ENCODE data around the gene BRMS1.
"Not testable (repeated sequence)": the region's sequence is repeated elsewhere in the genome, so short reads cannot be mapped to it uniquely, and the experiment has no call there.

The BRMS1 gene

GRCh38 chr11:66344550-66345315, at the start of gene BRMS1:
TSS of gene BRMS1 (minus strand) at chr11:66345104. CDS start at chr11:66342234, 2,870 bp downstream.
- peak; percentile 96 for DNase-seq

GRCh38 chr11:66393954-66394353, 49.0 kb upstream of the BRMS1 start:
- DNase-seq: no peak

- no peak for DNase-seq
Measured at GRCh38 chr11:66391322-66391721, 46.4 kb upstream of the BRMS1 start.

GRCh38 chr11:66388780-66389386, 44.0 kb upstream of the BRMS1 start:
- DNase-seq: peak; percentile 81

- DNase-seq: peak; percentile 92
Measured at GRCh38 chr11:66386171-66387069, 41.5 kb upstream of the BRMS1 start.

- DNase-seq: not testable (repeated sequence)
Measured at GRCh38 chr11:66384316-66384715, 39.4 kb upstream of the BRMS1 start.

- not testable (repeated sequence) for DNase-seq
Measured at GRCh38 chr11:66380264-66380663, 35.4 kb upstream of the BRMS1 start.

- not testable (repeated sequence) for DNase-seq
Measured at GRCh38 chr11:66373690-66374287, 28.9 kb upstream of the BRMS1 start.

- DNase-seq: no peak
Measured at GRCh38 chr11:66373265-66373664, 28.4 kb upstream of the BRMS1 start.

GRCh38 chr11:66371627-66372415, 26.9 kb upstream of the BRMS1 start, which contains the start of gene SLC29A2:
TSS of gene SLC29A2 (minus strand) at chr11:66371760. CDS start at chr11:66371591, 169 bp downstream.
- DNase-seq: peak; percentile 92

- no peak for DNase-seq
Measured at GRCh38 chr11:66369073-66369894, 24.4 kb upstream of the BRMS1 start.

- no peak for DNase-seq
Measured at GRCh38 chr11:66368484-66368883, 23.6 kb upstream of the BRMS1 start.

- DNase-seq: no peak
Measured at GRCh38 chr11:66367561-66368312, 22.8 kb upstream of the BRMS1 start.

GRCh38 chr11:66366844-66367477, 22.1 kb upstream of the BRMS1 start:
- DNase-seq: no peak

- no peak for DNase-seq
Measured at GRCh38 chr11:66365711-66366619, 21.1 kb upstream of the BRMS1 start.

- DNase-seq: no peak
Measured at GRCh38 chr11:66365166-66365565, 20.3 kb upstream of the BRMS1 start.

- peak; percentile 92 for DNase-seq
Measured at GRCh38 chr11:66363805-66364535, 19.1 kb upstream of the BRMS1 start.

GRCh38 chr11:66363187-66363601, 18.3 kb upstream of the BRMS1 start:
- no peak for DNase-seq
